Activated B cell treated with CpG ODN at 0.5 μM for 24 hours (primary cell): Measurements from ENCODE around the gene OR2G6. TPM values are rescaled to one million over a fixed set of nuclear protein-coding genes. Genes with fewer than 3 reads are reported as not detected.
"Not testable (repeated sequence)": the region's sequence is repeated elsewhere in the genome, so short reads cannot be mapped to it uniquely, and the experiment has no call there.

ENCODE experiments used
- ATAC-seq: fragments of 200-7000 bp; cut with Tn5 transposase; one replicate; pipeline ENCODE4 v1.10.0; 2021; ENCODE audit warnings: low read depth, mild to moderate bottlenecking, moderate library complexity
- CTCF ChIA-PET: fragments of 350-600 bp; sonication (Branson Sonifier 250); formaldehyde crosslinking; loops from one replicate; lab custom pipeline; 2021; ENCODE audit warnings: antibody characterized with exemption; lab: Charles Lee
- POLR2A ChIA-PET: fragments of 350-600 bp; sonication (Branson Sonifier 250); formaldehyde crosslinking; loops from one replicate; lab custom pipeline; 2021; ENCODE audit warnings: antibody characterized with exemption; lab: Charles Lee
- DNase-seq: peaks from one replicate; pipeline ENCODE4 v3.0.0; 2022
- H3K27ac Mint-ChIP-seq: one replicate; pipeline ENCODE4 v1.8.0; 2020; ENCODE audit warnings: mixed read lengths
- H3K27me3 Mint-ChIP-seq: one replicate; pipeline ENCODE4 v1.8.0; 2021; ENCODE audit warnings: mixed read lengths
- H3K36me3 Mint-ChIP-seq: one replicate; pipeline ENCODE4 v1.8.0; 2021; ENCODE audit warnings: low read depth, mixed read lengths
- H3K4me1 Mint-ChIP-seq: one replicate; pipeline ENCODE4 v1.8.0; 2021; ENCODE audit warnings: mixed read lengths
- H3K4me3 Mint-ChIP-seq: one replicate; pipeline ENCODE4 v1.8.0; 2020; ENCODE audit warnings: mild to moderate bottlenecking, mixed read lengths
- H3K9me3 Mint-ChIP-seq: one replicate; pipeline ENCODE4 v1.8.0; 2020; ENCODE audit warnings: mixed read lengths
- CTCF ChIP-seq: fragments of 200-600 bp; IDR thresholded peaks from one replicate; pipeline ENCODE4 v1.8.0; 2022; ENCODE audit warnings: antibody characterized with exemption, mild to moderate bottlenecking
- intact Hi-C: fragments of 100-400 bp; cut with micrococcal nuclease; formaldehyde crosslinking; loops from one replicate; pipeline ENCODE4 v1.15.1; 2024
- total RNA-seq: library from RNA; stranded (reverse); gene quantifications from 2 replicates; pipeline ENCODE4 v1.2.3, GENCODE V29; 2022

Gene OR2G6
- total RNA-seq, result 0.59 and 1.00 TPM in 2 replicates

GRCh38 chr1:248507773-248508172 lies at the start of gene OR2G6:
OR2G6 (plus strand) TSS chr1:248508073; CDS start chr1:248521647, 13,574 bp downstream.
- intact Hi-C loops, H3K4me3 Mint-ChIP-seq, H3K27ac Mint-ChIP-seq, H3K4me1 Mint-ChIP-seq, H3K9me3 Mint-ChIP-seq, POLR2A ChIA-PET, CTCF ChIA-PET, H3K36me3 Mint-ChIP-seq, H3K27me3 Mint-ChIP-seq, ATAC-seq, DNase-seq: not testable (repeated sequence)

GRCh38 chr1:248459117-248459516 lies 48.8 kb upstream of the OR2G6 start:
- H3K36me3 Mint-ChIP-seq, H3K4me3 Mint-ChIP-seq, ATAC-seq, CTCF ChIA-PET, DNase-seq, H3K4me1 Mint-ChIP-seq, H3K9me3 Mint-ChIP-seq, H3K27me3 Mint-ChIP-seq, H3K27ac Mint-ChIP-seq, POLR2A ChIA-PET: not testable (repeated sequence)
- intact Hi-C loops, result loop anchor here (5.0 kb wide), 1 partner anchor 173 kb away; no protein-coding TSS in a partner anchor

GRCh38 chr1:248471154-248471553 lies 36.7 kb upstream of the OR2G6 start:
- ChIA-PET CTCF (no interaction called here), POLR2A (no interaction called here)
- Mint-ChIP-seq H3K27me3 (no peaks in the 10 kb centered on the region), H3K4me3 (no peak overlapping the region), H3K36me3 (no peaks in the 10 kb centered on the region), H3K27ac (no peak overlapping the region), H3K9me3 (no peaks in the 10 kb centered on the region), H3K4me1 (no peaks in the 10 kb centered on the region)
- intact Hi-C loops, result no loop called here
- ATAC-seq (no peak), DNase-seq (no peak)
- TF ChIP-seq CTCF, result no peak

- POLR2A ChIA-PET, DNase-seq, CTCF ChIA-PET, H3K4me1 Mint-ChIP-seq, H3K36me3 Mint-ChIP-seq, ATAC-seq, H3K4me3 Mint-ChIP-seq, H3K27me3 Mint-ChIP-seq, H3K9me3 Mint-ChIP-seq, H3K27ac Mint-ChIP-seq, intact Hi-C loops: not testable (repeated sequence)
Observed at GRCh38 chr1:248472111-248472510, 35.8 kb upstream of the OR2G6 start.

- intact Hi-C loops, H3K27ac Mint-ChIP-seq: not testable (repeated sequence)
Observed at GRCh38 chr1:248473051-248473450, 34.8 kb upstream of the OR2G6 start, which contains the start of gene OR2T3. OR2T3 (plus strand) TSS chr1:248473351; CDS start chr1:248473351, 0 bp downstream.

GRCh38 chr1:248475660-248476059 lies 32.2 kb upstream of the OR2G6 start:
- H3K4me3 Mint-ChIP-seq, H3K27ac Mint-ChIP-seq, DNase-seq, CTCF ChIA-PET, H3K27me3 Mint-ChIP-seq, H3K9me3 Mint-ChIP-seq, intact Hi-C loops, H3K36me3 Mint-ChIP-seq, H3K4me1 Mint-ChIP-seq, POLR2A ChIA-PET, ATAC-seq: not testable (repeated sequence)

More at GRCh38 chr1:248473051-248473450, 34.8 kb upstream of the OR2G6 start, which contains the start of gene OR2T3:
- H3K36me3 Mint-ChIP-seq, DNase-seq, H3K27me3 Mint-ChIP-seq, H3K9me3 Mint-ChIP-seq, ATAC-seq, H3K4me1 Mint-ChIP-seq, H3K4me3 Mint-ChIP-seq, POLR2A ChIA-PET, CTCF ChIA-PET: not testable (repeated sequence)

- ATAC-seq, H3K27ac Mint-ChIP-seq, intact Hi-C loops, POLR2A ChIA-PET, H3K9me3 Mint-ChIP-seq, CTCF ChIA-PET, H3K4me1 Mint-ChIP-seq, H3K36me3 Mint-ChIP-seq, DNase-seq, H3K27me3 Mint-ChIP-seq: not testable (repeated sequence)
- H3K4me3 Mint-ChIP-seq, result peak overlapping the region; percentile 52
Observed at GRCh38 chr1:248481686-248482579, 25.9 kb upstream of the OR2G6 start.

- POLR2A ChIA-PET, H3K27ac Mint-ChIP-seq, intact Hi-C loops, H3K36me3 Mint-ChIP-seq, H3K27me3 Mint-ChIP-seq, H3K4me3 Mint-ChIP-seq, CTCF ChIA-PET, H3K4me1 Mint-ChIP-seq, H3K9me3 Mint-ChIP-seq, DNase-seq, ATAC-seq: not testable (repeated sequence)
Observed at GRCh38 chr1:248488289-248488688, 19.6 kb upstream of the OR2G6 start, which contains the start of gene OR2T5. OR2T5 (plus strand) TSS chr1:248488589; CDS start chr1:248488589, 0 bp downstream.

GRCh38 chr1:248496661-248497060 lies 11.2 kb upstream of the OR2G6 start:
- CTCF ChIA-PET, H3K4me1 Mint-ChIP-seq, POLR2A ChIA-PET, H3K27ac Mint-ChIP-seq, H3K27me3 Mint-ChIP-seq, intact Hi-C loops, H3K4me3 Mint-ChIP-seq, H3K36me3 Mint-ChIP-seq, H3K9me3 Mint-ChIP-seq, ATAC-seq, DNase-seq: not testable (repeated sequence)

- H3K27me3 Mint-ChIP-seq, H3K27ac Mint-ChIP-seq, H3K9me3 Mint-ChIP-seq, POLR2A ChIA-PET, ATAC-seq, CTCF ChIA-PET, H3K4me3 Mint-ChIP-seq, DNase-seq, intact Hi-C loops, H3K4me1 Mint-ChIP-seq, H3K36me3 Mint-ChIP-seq: not testable (repeated sequence)
Observed at GRCh38 chr1:248500305-248501035, 7.4 kb upstream of the OR2G6 start.

GRCh38 chr1:248510217-248510616 lies 2.3 kb downstream of the OR2G6 start:
- H3K27ac Mint-ChIP-seq, H3K4me3 Mint-ChIP-seq, POLR2A ChIA-PET, H3K9me3 Mint-ChIP-seq, H3K4me1 Mint-ChIP-seq, H3K36me3 Mint-ChIP-seq, H3K27me3 Mint-ChIP-seq, intact Hi-C loops, ATAC-seq, CTCF ChIA-PET, DNase-seq: not testable (repeated sequence)
